D721Med (cell line): Measurements from ENCODE around the gene SAMD4A.

Source experiments
- DNase-seq: peaks from one replicate; pipeline ENCODE4 v3.0.0; 2011; ENCODE audit warnings: low spot score; ENCODE audit not compliant: insufficient read length
- FAIRE-seq: peaks from 2 replicates; lab custom pipeline; 2011; peaks lifted over from hg19 to GRCh38; lab: Jason Lieb, UNC
- CTCF ChIP-seq: IDR thresholded peaks from 2 replicates; pipeline ENCODE4 v1.5.1; 2012; ENCODE audit warnings: mild to moderate bottlenecking, control low read depth; ENCODE audit not compliant: insufficient read depth; ENCODE audit errors: missing control alignments

The SAMD4A gene

GRCh38 chr14:54836231-54836630, 269.3 kb downstream of the SAMD4A start:
- no peak for DNase-seq
- no peak for TF ChIP-seq CTCF
- FAIRE-seq = no peak

DNA sequence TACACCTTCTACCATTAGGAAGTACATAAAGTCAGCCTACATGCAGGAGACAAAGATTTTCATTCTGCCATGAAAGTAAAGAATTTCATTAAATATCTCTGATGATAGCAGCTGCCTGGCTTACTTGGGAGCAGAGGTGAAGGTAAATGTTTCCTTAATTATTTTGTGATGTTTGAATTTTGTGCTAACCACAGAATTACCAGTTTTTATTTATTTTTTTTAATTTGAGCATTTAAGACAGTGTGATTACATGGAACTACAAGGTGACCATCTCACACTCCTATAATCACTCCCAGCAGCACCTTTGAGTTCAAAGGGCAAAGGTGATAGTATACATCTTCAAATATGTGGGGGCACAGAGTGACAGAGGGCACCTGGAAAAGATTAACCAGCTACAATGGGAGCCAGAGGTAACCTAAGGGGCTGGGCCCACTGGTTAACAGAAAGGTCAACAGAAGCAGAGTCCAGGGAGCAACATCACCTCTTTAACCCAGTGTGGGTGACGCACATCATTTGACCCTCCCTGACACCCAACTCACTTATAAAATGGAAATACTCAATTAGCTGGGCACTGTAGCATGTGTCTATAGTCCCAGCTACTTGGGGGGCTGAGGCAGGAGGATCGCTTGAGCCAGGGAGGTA, 270.7 kb downstream of the SAMD4A start:
- TF ChIP-seq CTCF = no peak
- FAIRE-seq = no peak

GRCh38 chr14:54838931-54839512, 272.1 kb downstream of the SAMD4A start:
- TF ChIP-seq CTCF = no peak
- no peak for DNase-seq
- FAIRE-seq = no peak

More for the DNA sequence above, 270.7 kb downstream of the SAMD4A start:
- no peak for DNase-seq

DNA sequence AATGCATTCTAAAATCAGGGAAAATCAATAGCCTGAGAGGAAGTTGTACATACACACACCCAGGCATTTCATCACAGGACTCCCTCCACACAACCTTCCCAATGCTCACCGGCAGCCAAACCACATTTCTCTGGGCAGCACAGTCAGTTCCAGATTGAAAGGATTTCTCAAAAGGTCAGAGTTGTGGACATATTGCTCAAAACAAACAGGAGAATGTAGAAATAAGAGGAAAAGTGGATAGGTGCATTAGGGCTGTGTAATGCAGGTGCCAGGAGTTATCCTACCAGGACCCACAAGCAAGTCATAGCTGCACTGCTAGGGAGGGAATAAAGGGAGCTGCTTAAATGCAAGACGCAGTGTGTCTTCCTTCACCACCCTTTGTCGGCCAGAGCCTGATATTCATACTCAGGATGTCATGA, 272.8 kb downstream of the SAMD4A start:
- no peak for TF ChIP-seq CTCF
- FAIRE-seq (no peak), DNase-seq (no peak)

DNA sequence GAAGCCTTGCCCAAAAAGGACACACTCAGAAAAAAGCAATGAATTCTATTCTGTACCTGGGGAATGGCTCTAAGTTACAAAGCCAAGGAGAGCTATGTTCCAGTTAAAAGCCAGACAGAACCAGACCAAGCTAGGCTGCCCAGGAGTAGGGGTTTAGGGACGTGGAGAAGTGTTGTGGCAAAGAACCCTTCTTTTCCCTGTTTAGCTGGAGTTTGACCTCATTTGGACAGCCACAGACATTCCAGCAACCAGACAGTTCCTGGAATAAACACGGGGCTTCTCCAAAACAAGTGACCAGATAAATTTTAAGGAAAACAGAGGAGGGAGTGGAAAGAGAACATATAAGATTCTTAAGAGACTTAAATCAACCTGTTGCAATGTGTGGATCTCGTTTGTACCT, 273.4 kb downstream of the SAMD4A start:
- DNase-seq = no peak
- FAIRE-seq = no peak
- no peak for TF ChIP-seq CTCF

GRCh38 chr14:54840798-54841197, 273.9 kb downstream of the SAMD4A start:
- FAIRE-seq (no peak), DNase-seq (no peak)
- TF ChIP-seq CTCF = no peak
